Measurements from ENCODE around the gene MAP1B. TPM values are rescaled to one million over a fixed set of nuclear protein-coding genes. Genes with fewer than 3 reads are reported as not detected.

The MAP1B gene
- total and polyA plus RNA-seq, 10 of the 15 experiments (the other 5 are each of a cell fraction or from before 2014, with no cell fraction given), result 0.02 to 0.81 (median 0.06) TPM; not detected in 1

- ChIA-PET RAD21 (ENCODE audit: unreplicated experiment) (no interaction called here), POLR2A (no interaction called here), SMC1A (ENCODE audit: uncharacterized antibody, unreplicated experiment) (interaction anchor here (1.6 kb wide), 1 partner anchor 9 kb away, joined by 4 read pairs; no protein-coding TSS in a partner anchor), CTCF (interaction anchor here (1.0 kb wide), 1 partner anchor 11 kb away, joined by 3 read pairs; no protein-coding TSS in a partner anchor)
- DNase-seq (ENCODE audit: low read depth, low spot score) (no peak), FAIRE-seq (no peak), ATAC-seq (no peak)
- H3K4me3 ChIP-seq, result no peak overlapping the region
- peaks cover 10% of the 10 kb centered on the region; the same call in 1 of the 2 replicates for H3K4me1 ChIP-seq (ENCODE audit: control insufficient read depth, insufficient read depth, low read length)
- no peak overlapping the region for H3K4me2 ChIP-seq (ENCODE audit: control insufficient read depth, insufficient read depth)
- H3K36me3 ChIP-seq (ENCODE audit: control insufficient read depth in 2 of 2, insufficient read depth in 2 of 2, low read length in 1 of 2), result peaks cover 0 to 14% of the 10 kb centered on the region in 2 experiments; a peak in 3 of 4 replicates
- 95% methylated on average over 7 of the region's 7 CpGs for WGBS (ENCODE audit: insufficient coverage, insufficient replicate concordance, low lambda C conversion rate, missing lambda C conversion rate)
- in situ Hi-C loops (cut with MboI) (loop anchor here (10.0 kb wide), 1 partner anchor 458 kb away; no protein-coding TSS in a partner anchor), intact Hi-C loops (cut with micrococcal nuclease; ENCODE audit: unreplicated experiment) (loop anchor here (10.0 kb wide), 1 partner anchor 458 kb away; no protein-coding TSS in a partner anchor)
- no peak overlapping the region for H3K9ac ChIP-seq (ENCODE audit: control insufficient read depth, insufficient read depth, low read length)
- H3K9me3 ChIP-seq (replicated peaks; ENCODE audit: control insufficient read depth, insufficient read depth, low read length), result no peaks in the 10 kb centered on the region
- H2AFZ ChIP-seq (ENCODE audit: control insufficient read depth, low read depth, low read length), result no peak overlapping the region
- no peaks in the 10 kb centered on the region for H4K20me1 ChIP-seq (ENCODE audit: control insufficient read depth, insufficient read depth)
- no TSS peak for BruUV-seq (replicated peaks)
- TF ChIP-seq EGR1 (IDR thresholded peaks at IDR 0.05; ENCODE audit: borderline replicate concordance in 1 of 2, low read depth in 2 of 2, low read length in 2 of 2) (no peak), BRCA1 (IDR thresholded peaks at IDR 0.05; ENCODE audit: low read depth, low read length) (no peak)
- H3K79me2 ChIP-seq (ENCODE audit: control insufficient read depth, insufficient read depth, low read length), result peaks cover 3% of the 10 kb centered on the region
- no peaks in the 10 kb centered on the region for H3K27me3 ChIP-seq (replicated peaks in 1 of 2; ENCODE audit: control insufficient read depth in 2 of 2, insufficient read depth in 2 of 2, low read length in 1 of 2)
- no peak overlapping the region for H3K27ac ChIP-seq (ENCODE audit: control insufficient read depth, insufficient read depth)
Measured at GRCh38 chr5:72242796-72243475, 135.7 kb downstream of the MAP1B start.

- no peak overlapping the region for H3K4me3 ChIP-seq
- ChIA-PET RAD21 (ENCODE audit: unreplicated experiment) (interaction anchor here (1.6 kb wide), 1 partner anchor 12 kb away, joined by 5 read pairs; no protein-coding TSS in a partner anchor), SMC1A (ENCODE audit: uncharacterized antibody, unreplicated experiment) (no interaction called here), CTCF (interaction anchor here (0.9 to 2.0 kb wide), 2 partner anchors 24 to 55 kb away, joined by 3 to 4 read pairs; no protein-coding TSS in a partner anchor), POLR2A (no interaction called here)
- DNase-seq (ENCODE audit: low read depth, low spot score), result no peak
- H3K9me3 ChIP-seq (replicated peaks; ENCODE audit: control insufficient read depth, insufficient read depth, low read length), result no peaks in the 10 kb centered on the region
- no peak for ATAC-seq
- peaks cover 0 to 10% of the 10 kb centered on the region in 2 experiments; a peak in 3 of 4 replicates for H3K36me3 ChIP-seq (ENCODE audit: control insufficient read depth in 2 of 2, insufficient read depth in 2 of 2, low read length in 1 of 2)
- no peak overlapping the region for H2AFZ ChIP-seq (ENCODE audit: control insufficient read depth, low read depth, low read length)
- H3K9ac ChIP-seq (ENCODE audit: control insufficient read depth, insufficient read depth, low read length), result no peak overlapping the region
- no peaks in the 10 kb centered on the region for H4K20me1 ChIP-seq (ENCODE audit: control insufficient read depth, insufficient read depth)
- BruUV-seq (replicated peaks), result no TSS peak
- H3K4me1 ChIP-seq (ENCODE audit: control insufficient read depth, insufficient read depth, low read length), result peaks cover 10% of the 10 kb centered on the region; the same call in 1 of the 2 replicates
- peaks cover 3% of the 10 kb centered on the region for H3K79me2 ChIP-seq (ENCODE audit: control insufficient read depth, insufficient read depth, low read length)
- no peak overlapping the region for H3K4me2 ChIP-seq (ENCODE audit: control insufficient read depth, insufficient read depth)
- intact Hi-C loops (cut with micrococcal nuclease; ENCODE audit: unreplicated experiment) (loop anchor here (2.0 to 10.0 kb wide), 2 partner anchors 105 to 459 kb away; no protein-coding TSS in a partner anchor), in situ Hi-C loops (cut with MboI) (loop anchor here (10.0 kb wide), 1 partner anchor 459 kb away; no protein-coding TSS in a partner anchor)
- no peak overlapping the region for H3K27ac ChIP-seq (ENCODE audit: control insufficient read depth, insufficient read depth)
- H3K27me3 ChIP-seq (replicated peaks in 1 of 2; ENCODE audit: control insufficient read depth in 2 of 2, insufficient read depth in 2 of 2, low read length in 1 of 2), result no peaks in the 10 kb centered on the region
- FAIRE-seq, result no peak
- WGBS (ENCODE audit: insufficient coverage, insufficient replicate concordance, low lambda C conversion rate, missing lambda C conversion rate), result 98% methylated on average over 2 of the region's 2 CpGs
- TF ChIP-seq E4F1 (IDR thresholded peaks at IDR 0.05; ENCODE audit: borderline replicate concordance, partially characterized antibody) (no peak), FOXK2 (IDR thresholded peaks at IDR 0.05) (no peak), CUX1 (IDR thresholded peaks at IDR 0.05; ENCODE audit: insufficient replicate concordance, low read depth, low read length) (no peak), ASH2L (IDR thresholded peaks at IDR 0.05; ENCODE audit: borderline replicate concordance, low read depth) (no peak), POLR2AphosphoS5 (IDR thresholded peaks at IDR 0.05; ENCODE audit: low read length) (no peak)
Measured at GRCh38 chr5:72243706-72244105, 136.4 kb downstream of the MAP1B start.

Measured in GM12878 (cell line).